Stomach (tissue), 4 donors: ENCODE data around the gene MBD4.

Experiments
- POLR2AphosphoS5 ChIP-seq, 3 donors: sonication (generic); formaldehyde crosslinking; IDR thresholded peaks; one replicate each; pipeline ENCODE4 v1.6.1; 2016; ENCODE audit warnings: antibody characterized with exemption in 3 of 3
- TF ChIP-seq, protein P1 (sequence below), 7 experiments: fragments of 450-650 bp in 4 of 7; fragments of 200-600 bp in 3 of 7; sonication (generic) in 3 of 7; IDR thresholded peaks; one replicate each; pipeline ENCODE4 v1.5.1; 2016 to 2019; ENCODE audit warnings: antibody characterized with exemption in 7 of 7, control low read depth in 2 of 7, mild to moderate bottlenecking in 1 of 7

DNA sequence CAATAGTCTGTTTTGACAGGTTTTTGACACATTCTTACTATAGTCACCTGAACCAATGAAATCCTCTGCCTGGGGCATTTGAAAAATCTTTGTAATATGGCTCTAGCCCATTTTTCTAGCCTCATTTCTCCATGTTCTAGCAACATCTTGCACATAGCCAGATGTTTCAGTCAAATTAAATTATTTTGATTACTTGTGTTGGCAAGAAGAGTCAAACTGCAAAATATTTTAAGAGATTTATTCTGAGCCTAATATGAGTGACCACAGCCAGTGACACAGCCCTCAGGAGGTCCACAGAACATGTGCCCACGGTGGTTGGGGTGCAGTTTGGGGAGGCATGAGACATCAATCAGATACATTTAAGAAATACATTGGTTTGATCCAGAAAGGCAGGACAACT, 7.2 kb upstream of the MBD4 start:
- TF ChIP-seq, protein P1, sequence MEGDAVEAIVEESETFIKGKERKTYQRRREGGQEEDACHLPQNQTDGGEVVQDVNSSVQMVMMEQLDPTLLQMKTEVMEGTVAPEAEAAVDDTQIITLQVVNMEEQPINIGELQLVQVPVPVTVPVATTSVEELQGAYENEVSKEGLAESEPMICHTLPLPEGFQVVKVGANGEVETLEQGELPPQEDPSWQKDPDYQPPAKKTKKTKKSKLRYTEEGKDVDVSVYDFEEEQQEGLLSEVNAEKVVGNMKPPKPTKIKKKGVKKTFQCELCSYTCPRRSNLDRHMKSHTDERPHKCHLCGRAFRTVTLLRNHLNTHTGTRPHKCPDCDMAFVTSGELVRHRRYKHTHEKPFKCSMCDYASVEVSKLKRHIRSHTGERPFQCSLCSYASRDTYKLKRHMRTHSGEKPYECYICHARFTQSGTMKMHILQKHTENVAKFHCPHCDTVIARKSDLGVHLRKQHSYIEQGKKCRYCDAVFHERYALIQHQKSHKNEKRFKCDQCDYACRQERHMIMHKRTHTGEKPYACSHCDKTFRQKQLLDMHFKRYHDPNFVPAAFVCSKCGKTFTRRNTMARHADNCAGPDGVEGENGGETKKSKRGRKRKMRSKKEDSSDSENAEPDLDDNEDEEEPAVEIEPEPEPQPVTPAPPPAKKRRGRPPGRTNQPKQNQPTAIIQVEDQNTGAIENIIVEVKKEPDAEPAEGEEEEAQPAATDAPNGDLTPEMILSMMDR (IDR thresholded peaks at IDR 0.05) = no peak
- TF ChIP-seq POLR2AphosphoS5 (IDR thresholded peaks at IDR 0.05) = no peak
